Kasumi-1 (cell line): ENCODE measurements around the gene HACD3.
"Not testable (repeated sequence)": the region's sequence is repeated elsewhere in the genome, so short reads cannot be mapped to it uniquely, and the experiment has no call there.

Experiments used
- DNase-seq, 2 experiments: peaks; one replicate each; lab custom pipeline; 2025; lab: John Stamatoyannopoulos, UW

The HACD3 gene

DNA sequence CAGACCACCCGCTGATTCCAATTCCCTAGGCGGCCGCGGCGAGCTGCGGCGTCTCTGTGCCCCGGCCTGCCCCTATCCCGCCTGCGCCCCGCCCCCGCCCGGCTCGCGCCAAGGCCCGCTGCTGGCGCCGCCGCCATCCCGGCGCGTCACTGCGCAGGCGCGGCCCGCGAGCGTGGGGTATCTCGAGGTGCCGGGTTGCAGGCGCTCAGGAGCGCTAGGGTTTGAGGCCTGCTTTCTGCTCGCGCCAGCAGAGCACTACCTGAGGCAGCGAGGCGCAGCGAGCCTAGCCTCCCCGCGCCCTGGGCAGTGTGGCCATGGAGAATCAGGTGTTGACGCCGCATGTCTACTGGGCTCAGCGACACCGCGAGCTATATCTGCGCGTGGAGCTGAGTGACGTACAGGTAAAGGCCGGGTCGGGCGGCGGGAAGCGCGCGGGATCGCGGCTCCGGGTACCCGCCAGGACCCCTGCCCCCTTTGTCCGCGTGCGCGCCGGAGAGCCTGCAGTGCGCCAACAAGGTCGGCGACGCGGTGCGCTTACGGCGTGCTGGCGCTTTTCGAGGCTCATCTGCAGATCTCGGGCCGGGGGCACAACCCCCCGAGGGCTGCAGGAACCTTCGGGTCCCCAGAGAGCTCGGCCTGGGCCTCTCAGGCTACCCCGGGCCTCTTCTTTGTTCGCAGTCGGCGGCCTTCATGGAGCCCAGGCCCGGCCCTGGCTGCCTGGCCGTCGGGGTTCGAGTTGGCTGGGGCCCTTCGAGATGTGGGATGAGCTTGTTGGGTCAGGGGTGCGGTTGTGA, at the start of gene HACD3:
TSS of gene HACD3 (plus strand) at position 146 of the 794 bp plus-strand sequence. CDS start at position 315, 169 bp downstream.
- peak; percentile 62 to 75 for DNase-seq

- DNase-seq: no peak
Observed at GRCh38 chr15:65484876-65485275, 45.4 kb upstream of the HACD3 start.

DNA sequence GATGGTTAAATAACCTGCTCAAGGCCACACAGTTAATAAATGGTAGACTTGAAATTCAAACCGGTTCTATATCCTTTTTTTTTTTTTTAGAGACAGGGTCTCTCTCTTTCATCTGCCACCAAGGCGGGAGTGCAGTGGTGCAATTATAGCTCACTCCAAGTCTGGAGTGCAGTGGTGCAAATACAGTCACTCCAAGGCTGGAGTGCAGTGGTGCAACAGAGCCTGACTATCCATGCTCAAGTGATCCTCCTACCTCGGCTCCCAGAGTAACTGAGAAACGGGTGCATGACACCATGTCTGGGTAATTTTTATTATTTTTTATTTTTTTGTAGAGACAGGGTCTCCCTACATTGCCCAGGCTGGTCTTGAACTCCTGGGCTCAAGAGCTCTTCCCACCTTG, 36.2 kb upstream of the HACD3 start:
- no peak for DNase-seq

DNA sequence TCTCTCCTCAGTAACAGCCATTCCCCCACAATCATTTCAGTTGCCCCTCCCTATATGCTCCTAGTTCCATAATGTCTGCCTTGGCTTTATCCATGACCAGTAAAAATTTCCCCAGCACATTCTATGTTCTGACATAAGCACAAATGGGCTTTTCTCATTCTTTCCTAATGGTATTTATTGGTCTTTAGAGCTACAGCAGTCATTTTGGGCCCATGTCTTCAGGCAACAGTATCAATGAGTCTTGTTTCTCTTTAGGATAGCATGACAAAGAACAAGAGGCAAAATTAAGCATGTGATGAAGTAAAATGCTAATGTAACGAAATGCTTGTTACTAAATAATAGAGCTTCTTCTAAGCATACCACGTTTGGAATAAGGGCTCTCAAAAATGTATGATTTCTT, 20.9 kb upstream of the HACD3 start:
- DNase-seq: no peak

DNA sequence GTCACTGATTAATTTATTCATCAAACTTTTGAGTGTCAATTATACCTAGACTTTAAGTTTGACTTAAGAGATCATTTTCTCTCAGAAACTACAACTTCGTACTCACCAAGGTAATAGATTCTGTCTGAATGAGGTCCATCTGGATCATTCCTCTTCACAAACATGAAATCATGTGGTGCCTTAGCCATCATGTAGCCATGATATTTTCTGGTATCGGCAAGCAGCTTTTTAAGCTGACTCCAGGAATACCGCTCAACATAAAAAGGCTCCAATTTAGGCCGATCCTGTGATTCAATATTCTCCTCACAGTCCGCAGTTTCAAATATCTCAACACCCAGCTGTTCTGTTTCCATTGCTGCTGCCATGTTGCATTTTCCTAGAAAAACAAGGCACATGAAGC, 18.1 kb upstream of the HACD3 start:
- no peak for DNase-seq

DNA sequence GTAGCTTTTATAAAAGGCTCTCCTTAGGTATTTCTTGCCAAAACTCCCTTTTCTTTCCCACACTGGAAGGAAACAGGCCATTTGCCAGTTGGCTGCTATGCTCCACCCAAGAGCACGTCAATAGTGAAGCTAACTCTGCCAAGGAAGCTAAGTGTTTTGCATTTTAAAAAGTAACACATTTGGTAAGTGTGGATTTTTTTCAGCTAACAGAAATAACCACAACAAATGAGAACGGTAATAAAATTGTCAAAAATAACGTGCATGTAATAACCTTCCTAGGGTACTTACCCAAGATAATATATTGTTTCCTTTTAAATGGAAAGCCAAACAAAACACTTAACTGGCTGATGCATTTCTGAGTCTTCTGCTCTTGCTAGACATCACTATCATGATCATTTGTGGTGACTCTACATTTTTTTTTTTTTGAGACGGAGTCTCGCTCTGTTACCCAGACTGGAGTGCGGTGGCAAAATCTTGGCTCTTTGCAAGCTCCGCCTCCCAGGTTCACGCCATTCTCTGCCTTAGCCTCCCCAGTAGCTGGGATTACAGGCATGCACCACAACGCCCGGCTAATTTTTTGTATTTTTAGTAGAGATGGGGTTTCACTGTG, 17.4 kb upstream of the HACD3 start:
- no peak for DNase-seq

- DNase-seq: peak; percentile 94 to 95
Observed at GRCh38 chr15:65516997-65517865, 13.0 kb upstream of the HACD3 start, which contains the start of gene DPP8. Gene DPP8 (minus strand): TSS chr15:65517689. CDS start chr15:65512553, 5,136 bp downstream.

DNA sequence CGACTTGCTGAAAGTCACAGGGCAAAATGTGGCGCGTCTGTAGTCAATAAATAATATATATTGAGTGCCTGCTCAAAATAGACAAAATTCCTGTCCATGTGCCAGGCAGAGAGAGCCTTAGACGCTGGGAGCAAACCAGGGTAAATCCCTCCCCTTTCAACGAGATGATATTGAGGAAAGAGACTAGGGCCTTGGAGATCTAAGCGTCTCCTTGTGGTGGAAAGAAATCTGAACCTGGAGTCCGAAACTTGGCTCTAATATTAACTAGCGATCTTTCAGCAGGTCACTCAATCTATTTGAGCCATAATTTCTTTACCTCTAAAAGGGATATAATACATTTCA, 12.4 kb upstream of the HACD3 start:
- DNase-seq: no peak

GRCh38 chr15:65518633-65519285, 11.5 kb upstream of the HACD3 start:
- no peak for DNase-seq

GRCh38 chr15:65521350-65521749, 8.9 kb upstream of the HACD3 start:
- DNase-seq: no peak

- no peak for DNase-seq
Observed at GRCh38 chr15:65524226-65524625, 6.0 kb upstream of the HACD3 start.

DNA sequence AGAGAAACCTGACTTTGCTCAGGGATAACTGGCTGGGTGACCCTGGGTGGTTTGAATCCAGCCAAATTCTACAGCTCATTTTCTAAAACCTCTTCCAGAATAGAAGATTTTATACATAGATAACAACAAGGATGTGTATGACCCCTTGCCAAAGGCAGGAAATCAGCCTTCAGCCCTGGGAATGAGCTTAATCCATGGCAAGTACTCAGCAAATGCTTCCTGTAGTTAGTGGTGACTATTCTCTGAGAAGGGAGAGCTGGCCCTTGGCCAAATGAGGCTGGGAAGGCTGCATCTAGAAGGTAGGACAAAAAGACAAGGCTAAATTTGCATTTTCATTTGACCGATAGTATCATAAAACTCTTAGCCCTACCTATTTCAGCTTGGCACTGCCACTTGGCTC, 4.6 kb upstream of the HACD3 start:
- DNase-seq: no peak

DNA sequence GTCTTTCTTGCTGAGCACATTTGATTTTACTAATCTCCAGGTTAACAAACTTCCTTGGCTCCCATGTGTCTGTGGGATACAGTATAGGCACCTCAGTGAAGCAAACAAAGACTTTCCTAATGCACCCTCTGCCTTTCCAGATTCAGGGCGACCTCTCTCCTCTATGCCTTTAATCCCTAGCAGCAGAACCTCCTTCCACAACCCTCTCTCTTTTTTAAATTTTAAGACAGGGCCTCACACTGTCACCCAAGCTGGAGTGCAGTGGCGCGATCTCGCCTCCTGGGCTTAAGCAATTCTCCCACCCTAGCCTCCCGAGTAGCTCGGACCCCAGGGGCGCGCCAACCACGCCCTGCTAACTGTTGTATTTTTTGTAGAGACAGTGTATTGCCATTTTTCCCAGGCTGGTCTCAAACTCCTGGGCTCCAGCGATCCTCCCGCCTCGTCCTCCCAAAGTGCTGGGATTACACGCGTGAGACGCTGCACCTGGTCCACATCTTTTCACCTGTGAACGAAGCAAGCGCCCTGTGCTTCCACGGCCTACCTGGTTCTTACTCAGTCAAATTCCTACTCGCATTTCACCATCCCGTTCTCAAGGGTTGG, 1.7 kb upstream of the HACD3 start:
- DNase-seq: no peak

GRCh38 chr15:65529762-65530317, 423 bp upstream of the HACD3 start:
- DNase-seq: no peak

- no peak for DNase-seq
Observed at GRCh38 chr15:65532738-65533051, 2.4 kb downstream of the HACD3 start.

DNA sequence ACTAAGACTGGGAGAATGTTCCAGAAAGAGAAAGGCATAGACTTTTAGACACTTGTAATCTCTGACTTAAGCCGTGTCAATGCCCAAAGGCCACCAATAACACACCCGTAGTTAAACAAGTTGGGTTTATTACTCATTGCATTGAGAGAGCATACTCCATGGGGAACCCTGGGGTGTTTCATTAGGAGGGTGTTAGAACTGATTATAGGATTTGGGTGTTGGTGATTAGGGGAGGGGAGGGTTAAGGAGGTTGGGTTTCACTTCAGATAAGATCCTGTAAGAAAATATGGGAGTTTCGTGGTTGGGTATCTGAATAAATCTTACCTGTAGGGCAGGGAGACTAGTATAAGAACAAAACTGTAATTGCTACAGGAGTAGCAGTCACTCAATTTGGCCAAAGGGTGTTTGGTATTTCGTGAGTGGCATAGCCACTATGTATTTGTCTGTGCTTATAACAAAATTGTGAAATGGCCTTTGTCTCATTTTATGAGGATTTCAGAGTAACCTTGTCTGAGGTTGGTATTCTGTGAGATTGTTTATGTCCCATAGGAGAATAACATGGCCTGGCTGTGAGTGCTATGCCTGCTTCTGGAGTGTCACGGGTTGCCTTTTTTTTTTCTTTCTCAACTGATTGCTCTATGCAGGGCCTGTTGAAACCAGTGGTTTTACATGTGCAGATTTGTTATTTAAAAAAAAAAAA, 2.9 kb downstream of the HACD3 start:
- DNase-seq: no peak

DNA sequence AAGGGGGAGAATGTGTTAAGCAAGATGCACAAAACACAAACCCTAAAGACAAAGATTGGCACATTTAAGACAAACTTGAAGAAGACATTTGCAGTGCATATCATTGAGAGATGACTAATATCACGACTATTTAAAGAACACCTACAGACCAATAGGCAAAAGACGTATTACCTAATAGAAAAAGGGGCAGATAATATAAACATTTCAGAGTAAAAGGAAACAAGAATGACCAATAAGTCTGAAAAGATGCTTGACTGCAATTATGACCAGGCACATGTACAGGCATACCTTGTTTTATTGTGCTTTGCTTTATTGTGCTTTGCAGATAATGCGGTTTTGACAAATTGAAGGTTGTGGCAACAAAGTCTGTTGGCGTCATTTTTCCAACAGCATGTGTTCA, 4.9 kb downstream of the HACD3 start:
- DNase-seq: no peak

DNA sequence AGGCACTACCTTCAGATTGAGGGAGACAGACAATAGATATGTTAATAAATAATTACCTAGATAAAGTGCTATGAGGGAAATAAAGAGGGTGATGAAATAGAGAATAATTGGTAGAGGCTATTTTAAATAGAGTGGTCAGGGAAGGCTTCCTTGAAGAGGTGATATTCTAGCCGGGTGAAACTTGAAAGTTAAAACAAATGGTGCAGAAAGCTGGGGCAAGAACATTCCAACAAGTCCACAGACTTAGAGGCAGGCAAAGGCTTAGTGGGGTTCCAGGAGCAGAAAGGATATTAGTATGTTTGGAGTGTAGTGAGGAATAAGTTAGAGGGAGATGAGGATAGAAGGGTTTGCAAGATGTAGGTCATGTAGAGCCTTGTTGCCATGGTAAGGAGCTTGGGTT, 10.1 kb downstream of the HACD3 start:
- no peak for DNase-seq

DNA sequence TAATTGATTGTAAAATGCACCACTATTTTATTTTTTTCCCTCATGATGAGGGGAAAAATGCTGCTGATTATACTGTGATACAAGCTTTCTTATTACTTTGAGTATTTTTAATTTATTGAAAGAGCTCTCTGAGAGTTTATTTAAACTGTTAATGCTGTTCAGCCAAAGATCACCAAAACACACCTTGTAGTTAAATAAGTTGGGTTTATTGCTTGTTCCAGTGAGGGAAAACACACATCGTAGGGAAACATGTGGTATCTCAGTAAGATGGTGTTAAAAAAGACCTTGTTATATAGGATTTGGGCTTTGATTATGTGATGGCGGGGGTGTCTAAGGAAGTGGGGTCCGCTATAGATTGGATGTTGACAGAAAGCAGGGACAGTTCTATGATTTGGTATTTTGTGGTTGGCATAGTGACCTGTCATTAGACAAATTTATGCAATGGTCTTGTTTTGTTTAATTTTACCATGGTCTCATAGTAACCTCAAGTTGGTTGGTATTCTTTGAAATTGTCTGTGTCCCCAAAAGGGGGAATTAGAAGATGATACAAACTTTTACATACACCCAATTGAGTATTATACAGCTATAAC, 11.1 kb downstream of the HACD3 start:
- DNase-seq: no peak

DNA sequence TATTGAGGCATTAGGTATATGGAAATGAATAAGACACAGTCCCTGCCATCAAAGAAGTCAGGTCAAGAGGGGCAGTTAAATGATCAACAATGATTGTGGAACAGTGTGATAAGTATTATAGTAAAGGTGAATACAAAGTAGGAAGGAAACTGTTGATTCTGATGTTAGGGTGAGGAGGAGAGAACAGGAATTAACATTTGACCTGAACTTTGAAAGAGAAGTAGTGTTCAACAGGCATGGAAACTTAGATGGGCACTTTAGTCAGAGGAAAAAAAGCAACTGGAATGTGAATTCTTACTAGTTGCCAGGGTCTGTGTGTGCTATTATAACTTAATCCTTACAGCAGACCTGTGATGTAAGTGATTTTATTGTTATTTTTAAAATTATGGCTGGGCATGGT, 17.6 kb downstream of the HACD3 start:
- no peak for DNase-seq

GRCh38 chr15:65549288-65549687, 19.0 kb downstream of the HACD3 start:
- not testable (repeated sequence) for DNase-seq
